22Rv1 (cell line): Measurements from ENCODE around the gene CSTF1.

ENCODE experiments used
- CTCF ChIP-seq: fragments of 450-650 bp; IDR thresholded peaks from 2 replicates; pipeline ENCODE4 v1.5.1; 2017; ENCODE audit warnings: mild to moderate bottlenecking
- ZFX ChIP-seq: fragments of 450-650 bp; IDR thresholded peaks from 2 replicates; pipeline ENCODE4 v1.6.1; 2017; ENCODE audit warnings: antibody characterized with exemption, borderline replicate concordance

- TF ChIP-seq CTCF (no peak), ZFX (no peak)
Observed at GRCh38 chr20:56429941-56430340, 37.5 kb downstream of the CSTF1 start.
